ENCODE measurements around the gene HSD17B7.
"Not testable (repeated sequence)": the region's sequence is repeated elsewhere in the genome, so short reads cannot be mapped to it uniquely, and the experiment has no call there.

HSD17B7 gene, protein sequence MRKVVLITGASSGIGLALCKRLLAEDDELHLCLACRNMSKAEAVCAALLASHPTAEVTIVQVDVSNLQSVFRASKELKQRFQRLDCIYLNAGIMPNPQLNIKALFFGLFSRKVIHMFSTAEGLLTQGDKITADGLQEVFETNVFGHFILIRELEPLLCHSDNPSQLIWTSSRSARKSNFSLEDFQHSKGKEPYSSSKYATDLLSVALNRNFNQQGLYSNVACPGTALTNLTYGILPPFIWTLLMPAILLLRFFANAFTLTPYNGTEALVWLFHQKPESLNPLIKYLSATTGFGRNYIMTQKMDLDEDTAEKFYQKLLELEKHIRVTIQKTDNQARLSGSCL

GRCh38 chr1:162790303-162790984, at the start of gene HSD17B7:
TSS of gene HSD17B7 (plus strand) at chr1:162790702. CDS start at chr1:162790801, 99 bp downstream.
- peak; percentile 72 for DNase-seq (ENCODE audit: low spot score)

DNA sequence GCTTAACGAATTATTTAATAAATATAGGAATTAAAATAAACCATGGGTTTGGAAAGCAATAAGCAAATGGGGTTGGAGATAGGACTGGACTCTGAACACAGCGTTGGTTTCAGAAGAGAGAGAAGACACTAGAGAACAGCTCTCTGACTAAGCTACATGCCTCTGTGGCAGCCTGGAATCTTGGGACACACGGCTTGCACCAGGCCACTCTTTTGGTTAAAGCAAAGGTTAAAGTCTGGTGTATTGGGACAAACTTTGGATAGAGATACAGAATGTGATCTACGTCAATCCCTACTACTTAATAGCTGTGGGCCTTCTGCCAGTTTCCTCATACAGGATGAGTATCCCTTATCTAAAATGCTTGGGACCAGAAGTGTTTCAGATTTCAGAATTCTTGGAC, 49.7 kb upstream of the HSD17B7 start:
- DNase-seq (ENCODE audit: low spot score), result no peak

GRCh38 chr1:162741574-162741973, 48.9 kb upstream of the HSD17B7 start:
- no peak for DNase-seq (ENCODE audit: low spot score)

DNA sequence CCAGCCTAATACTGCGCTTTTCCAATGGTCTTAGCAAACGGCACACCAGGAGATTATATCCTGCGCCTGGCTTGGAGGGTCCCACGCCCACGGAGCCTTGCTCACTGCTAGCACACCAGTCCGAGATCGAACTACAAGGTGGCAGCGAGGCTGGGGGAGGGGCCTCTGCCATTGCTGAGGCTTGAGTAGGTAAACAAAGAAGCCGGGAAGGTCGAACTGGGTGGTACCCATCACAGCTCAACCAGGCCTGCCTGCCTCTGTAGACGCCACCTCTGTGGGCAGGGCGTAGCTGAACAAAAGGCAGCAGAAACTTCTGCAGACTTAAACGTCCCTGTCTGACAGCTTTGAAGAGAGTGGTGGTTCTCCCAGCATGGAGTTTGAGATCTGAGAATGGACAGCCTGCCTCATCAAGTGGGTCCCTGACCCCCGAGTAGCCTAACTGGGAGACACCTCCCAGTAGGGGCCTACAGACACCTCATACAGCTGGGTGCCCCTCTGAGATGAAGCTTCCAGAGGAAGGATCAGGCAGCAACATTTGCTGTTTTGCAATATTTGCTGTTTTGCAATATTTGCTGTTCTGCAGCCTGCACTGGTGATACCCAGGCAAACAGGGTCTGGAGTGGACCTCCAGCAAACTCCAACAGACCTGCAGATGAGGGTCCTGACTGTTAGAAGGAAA, 44.1 kb upstream of the HSD17B7 start:
- DNase-seq (ENCODE audit: low spot score), result not testable (repeated sequence)

- no peak for DNase-seq (ENCODE audit: low spot score)
Observed at GRCh38 chr1:162753001-162753658, 37.4 kb upstream of the HSD17B7 start.

- DNase-seq (ENCODE audit: low spot score), result no peak
Observed at GRCh38 chr1:162753998-162754585, 36.4 kb upstream of the HSD17B7 start.

GRCh38 chr1:162755306-162755705, 35.2 kb upstream of the HSD17B7 start:
- DNase-seq (ENCODE audit: low spot score), result no peak

DNA sequence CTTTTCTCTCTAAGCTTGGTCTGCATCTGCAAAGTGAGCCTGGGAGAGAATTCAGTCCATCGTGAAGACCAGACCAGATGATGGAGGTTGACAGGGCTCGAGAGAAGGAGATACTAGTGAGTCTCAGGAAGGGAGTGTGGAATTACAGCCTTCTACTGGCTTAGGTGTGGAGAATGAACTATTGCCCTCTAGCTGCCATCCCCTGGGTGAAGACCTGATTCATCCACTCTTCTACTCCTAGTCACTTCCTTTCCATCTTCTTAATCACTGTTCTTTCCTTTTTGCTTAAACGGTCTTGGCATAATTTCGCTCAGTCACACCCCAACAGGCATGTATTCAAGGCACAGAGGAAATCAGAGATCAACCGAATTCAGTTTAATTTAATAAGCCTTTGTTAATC, 34.0 kb upstream of the HSD17B7 start:
- DNase-seq (ENCODE audit: low spot score), result no peak

DNA sequence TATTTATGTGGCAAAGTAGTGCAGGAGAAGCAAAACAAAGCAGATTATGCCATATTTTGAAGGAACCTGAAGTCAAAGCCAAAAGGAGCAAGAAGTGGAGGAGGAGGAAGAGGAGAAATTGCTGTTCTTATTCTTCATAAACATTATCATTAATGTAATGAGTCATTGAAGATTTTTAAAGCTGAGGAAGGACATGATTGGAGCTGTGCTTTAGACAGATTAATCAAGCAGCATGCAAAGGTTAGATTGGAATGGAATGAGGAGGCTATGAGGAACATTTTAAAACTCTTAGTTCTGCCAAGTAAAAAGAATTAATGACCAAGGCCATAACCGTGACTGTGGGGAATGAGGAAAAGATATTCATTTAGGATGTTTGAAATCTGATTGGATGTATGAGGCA, 33.0 kb upstream of the HSD17B7 start:
- no peak for DNase-seq (ENCODE audit: low spot score)

GRCh38 chr1:162765788-162766187, 24.7 kb upstream of the HSD17B7 start:
- DNase-seq (ENCODE audit: low spot score), result no peak

DNA sequence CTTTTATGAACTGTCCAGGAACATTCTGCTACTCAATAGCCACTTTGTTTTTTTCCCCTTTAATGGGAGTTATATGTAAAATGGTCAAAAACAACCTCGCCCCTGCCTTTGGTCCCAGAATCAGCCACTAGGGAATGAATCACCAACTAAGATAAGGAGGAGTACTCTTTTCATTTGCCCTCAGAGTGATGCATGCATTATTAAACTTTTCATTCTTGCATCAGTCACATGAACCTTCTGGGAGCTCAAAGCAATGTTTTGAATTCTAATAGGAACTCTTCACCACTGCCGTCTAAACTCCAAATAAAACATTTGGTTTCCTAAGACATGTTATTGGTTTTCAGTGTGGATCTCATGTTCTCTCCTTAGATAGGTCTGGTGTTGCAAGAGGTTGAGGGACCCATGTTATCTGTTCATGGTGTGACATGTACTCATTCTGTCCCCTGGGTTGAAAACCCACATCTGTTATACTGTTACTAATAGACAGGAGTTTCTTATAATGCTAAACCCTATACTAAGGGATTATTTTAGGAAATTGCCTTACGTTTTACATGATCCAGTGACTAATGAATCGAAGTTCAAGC, 17.8 kb upstream of the HSD17B7 start:
- DNase-seq (ENCODE audit: low spot score), result no peak

DNA sequence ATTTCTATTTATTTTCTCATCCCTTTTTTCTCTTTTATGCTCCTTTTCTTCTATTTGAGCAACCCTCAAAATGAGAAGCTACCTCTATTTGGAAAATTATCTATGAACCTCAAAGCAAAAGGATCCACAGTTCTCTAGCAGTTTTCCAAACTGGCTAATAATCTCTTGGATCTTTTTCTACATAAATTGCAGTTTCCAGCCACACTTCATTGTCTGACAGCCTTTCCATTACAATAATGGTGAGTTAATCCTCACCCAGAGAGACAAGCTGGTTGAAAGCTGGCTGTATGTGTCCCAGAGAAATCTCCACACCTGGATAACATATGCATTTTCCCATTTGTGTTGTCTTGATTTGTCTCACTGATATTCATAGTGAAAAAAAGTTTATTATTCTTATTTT, 16.5 kb upstream of the HSD17B7 start:
- no peak for DNase-seq (ENCODE audit: low spot score)

- DNase-seq (ENCODE audit: low spot score), result no peak
Observed at GRCh38 chr1:162779043-162779442, 11.5 kb upstream of the HSD17B7 start.

- no peak for DNase-seq (ENCODE audit: low spot score)
Observed at GRCh38 chr1:162782671-162783070, 7.8 kb upstream of the HSD17B7 start.

DNA sequence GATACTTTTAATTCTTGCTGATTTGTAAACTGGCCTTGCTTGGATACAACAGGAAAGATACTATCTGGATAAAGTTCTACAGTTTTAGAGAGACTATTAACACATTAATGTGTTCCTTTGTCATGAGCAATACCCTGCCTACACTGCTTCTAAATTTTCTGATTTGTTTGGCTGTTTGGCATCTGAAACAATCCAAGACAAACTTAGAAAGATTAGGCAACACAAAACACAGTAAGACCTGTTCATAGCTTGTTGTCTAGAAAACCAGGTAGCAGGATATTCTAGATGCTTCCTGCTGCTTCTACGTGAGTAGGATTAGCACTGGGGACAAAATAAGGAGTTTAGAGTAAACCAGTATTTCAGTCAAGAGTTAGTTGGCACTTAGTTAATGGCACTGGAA, 5.6 kb upstream of the HSD17B7 start:
- not testable (repeated sequence) for DNase-seq (ENCODE audit: low spot score)

DNA sequence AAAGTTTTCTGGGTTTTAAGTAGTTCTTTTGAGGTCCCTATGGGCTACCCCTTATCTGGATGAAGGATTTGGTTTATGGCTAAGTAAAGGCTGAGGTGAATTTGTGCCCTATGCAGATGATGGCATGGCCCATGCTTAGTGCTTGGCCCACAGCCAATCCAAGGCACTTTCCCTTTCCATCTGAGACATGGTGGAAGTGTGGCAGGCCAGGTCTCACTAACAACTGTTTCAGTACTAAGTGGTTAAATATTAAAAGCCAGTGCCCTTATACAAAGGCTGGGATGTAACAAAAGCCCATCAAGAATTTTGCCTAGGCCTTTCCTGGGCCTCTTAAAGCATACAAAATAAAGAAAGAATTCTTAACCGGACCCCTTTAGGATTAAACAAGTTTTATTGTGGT, 1.7 kb upstream of the HSD17B7 start:
- DNase-seq (ENCODE audit: low spot score), result not testable (repeated sequence)

- not testable (repeated sequence) for DNase-seq (ENCODE audit: low spot score)
Observed at GRCh38 chr1:162790985-162791357, 469 bp downstream of the HSD17B7 start.

GRCh38 chr1:162794284-162794683, 3.8 kb downstream of the HSD17B7 start:
- not testable (repeated sequence) for DNase-seq (ENCODE audit: low spot score)

DNA sequence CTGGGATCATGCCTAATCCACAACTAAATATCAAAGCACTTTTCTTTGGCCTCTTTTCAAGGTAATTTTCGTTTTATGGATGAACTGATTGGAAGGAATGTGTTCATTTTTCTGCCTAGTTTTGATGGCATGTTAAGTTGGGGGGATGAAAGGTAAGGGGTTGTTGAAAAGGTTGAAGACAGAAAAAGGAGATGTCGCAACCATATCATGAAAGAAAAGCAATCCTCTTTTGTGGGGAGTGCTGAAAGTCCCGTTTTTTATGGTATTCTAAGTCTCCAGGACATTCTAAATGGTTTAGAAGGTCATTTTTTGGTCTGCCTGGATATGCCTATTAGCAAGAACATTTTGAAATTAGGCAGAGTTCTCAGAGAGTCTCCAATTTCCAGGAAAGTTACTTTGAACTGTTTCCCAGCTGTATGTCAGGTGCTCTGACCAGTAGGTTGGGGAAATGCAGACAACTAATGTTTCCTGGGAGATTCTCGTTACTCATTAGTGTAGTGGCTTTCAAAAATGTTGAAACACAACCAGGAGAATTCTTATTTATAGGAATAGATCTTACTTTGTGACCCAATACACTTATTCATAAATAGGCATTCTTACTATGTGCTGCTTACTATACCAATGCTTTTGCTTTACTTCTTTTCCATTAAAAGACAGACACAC, 6.2 kb downstream of the HSD17B7 start:
- DNase-seq (ENCODE audit: low spot score), result not testable (repeated sequence)

DNA sequence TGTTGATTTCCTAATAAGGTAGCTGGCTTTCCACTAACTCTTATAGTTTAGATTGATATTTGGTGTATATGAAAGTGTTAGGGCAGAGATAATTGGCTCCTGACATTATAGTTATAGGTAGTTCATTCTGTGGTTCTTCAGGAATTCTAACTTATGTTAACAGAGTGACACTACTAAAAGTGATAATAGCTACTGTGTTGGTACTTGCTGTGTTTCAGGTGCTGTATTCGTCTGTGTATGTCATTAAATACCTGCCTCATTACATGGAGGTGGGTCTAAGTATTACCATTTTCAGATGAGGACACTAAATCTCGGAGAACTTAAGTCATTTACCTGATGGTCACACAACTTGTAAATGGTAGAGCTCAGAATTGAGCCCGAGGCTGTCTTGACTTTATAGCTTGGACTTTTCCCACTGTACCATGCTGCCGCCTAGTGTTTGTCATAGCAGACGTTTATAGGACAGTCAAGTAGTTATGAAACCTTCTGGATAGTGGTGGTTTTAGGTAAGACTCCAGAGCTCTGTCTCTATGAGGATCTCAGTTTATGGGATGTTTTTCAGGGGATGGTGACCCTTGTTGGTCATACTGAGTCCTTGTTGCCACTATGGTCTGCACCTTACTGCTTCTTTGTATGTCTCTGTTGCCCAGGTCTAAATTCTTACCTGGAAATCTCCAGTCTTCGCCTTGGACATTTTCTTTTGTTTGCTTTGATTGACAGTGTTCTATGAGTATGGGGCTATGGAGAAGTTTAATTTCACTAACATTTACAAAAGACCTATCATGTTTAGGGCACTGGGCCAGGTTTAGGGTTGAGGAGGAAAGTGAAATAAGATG, 9.7 kb downstream of the HSD17B7 start:
- DNase-seq (ENCODE audit: low spot score), result peak; percentile 46
